ENCODE results near the gene RAD51B.

Gene RAD51B

DNA sequence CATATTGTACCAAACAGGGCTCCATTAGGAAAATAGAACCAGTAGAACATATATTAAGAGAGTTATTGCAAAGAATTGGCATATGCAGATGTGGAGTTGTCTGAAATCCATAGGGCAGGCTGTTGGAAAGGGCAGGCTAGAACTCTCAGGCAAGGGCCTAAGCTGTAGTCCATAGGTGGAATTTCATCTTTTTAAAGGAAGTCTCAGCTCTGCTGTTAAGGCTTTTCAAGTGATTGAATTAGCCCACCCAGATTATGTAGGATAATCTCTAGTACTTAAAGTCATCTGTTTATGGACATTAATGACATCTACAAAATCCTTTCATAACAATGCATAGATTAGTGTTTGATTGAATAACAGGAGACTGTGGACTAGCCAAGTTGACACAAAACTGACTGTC is 59.4 kb downstream of the RAD51B start:
- H3K4me3 ChIP-seq (ENCODE audit: low read depth, low read length), result no peak overlapping the region

DNA sequence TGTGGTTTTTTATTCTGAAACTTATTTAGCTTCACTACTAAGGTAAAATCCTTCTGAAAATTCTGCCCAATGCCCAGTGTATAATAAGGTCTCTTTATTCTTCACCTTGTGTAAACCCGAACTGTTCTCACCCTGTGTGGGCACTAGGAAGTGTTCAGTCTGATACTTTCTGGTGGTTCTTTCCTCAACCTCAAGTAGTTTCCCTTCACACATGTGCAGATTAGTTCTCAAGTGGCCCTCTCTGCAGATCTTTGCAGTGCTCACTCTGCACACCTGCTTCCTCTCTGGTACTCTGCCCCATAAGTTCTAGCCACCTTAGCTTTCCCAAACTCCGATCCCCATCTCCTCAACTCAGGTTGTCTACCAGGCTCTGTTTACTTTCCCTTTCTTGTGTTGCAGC is 61.6 kb downstream of the RAD51B start:
- no peak overlapping the region for H3K4me3 ChIP-seq (ENCODE audit: low read depth, low read length)
- TF ChIP-seq, protein P1, sequence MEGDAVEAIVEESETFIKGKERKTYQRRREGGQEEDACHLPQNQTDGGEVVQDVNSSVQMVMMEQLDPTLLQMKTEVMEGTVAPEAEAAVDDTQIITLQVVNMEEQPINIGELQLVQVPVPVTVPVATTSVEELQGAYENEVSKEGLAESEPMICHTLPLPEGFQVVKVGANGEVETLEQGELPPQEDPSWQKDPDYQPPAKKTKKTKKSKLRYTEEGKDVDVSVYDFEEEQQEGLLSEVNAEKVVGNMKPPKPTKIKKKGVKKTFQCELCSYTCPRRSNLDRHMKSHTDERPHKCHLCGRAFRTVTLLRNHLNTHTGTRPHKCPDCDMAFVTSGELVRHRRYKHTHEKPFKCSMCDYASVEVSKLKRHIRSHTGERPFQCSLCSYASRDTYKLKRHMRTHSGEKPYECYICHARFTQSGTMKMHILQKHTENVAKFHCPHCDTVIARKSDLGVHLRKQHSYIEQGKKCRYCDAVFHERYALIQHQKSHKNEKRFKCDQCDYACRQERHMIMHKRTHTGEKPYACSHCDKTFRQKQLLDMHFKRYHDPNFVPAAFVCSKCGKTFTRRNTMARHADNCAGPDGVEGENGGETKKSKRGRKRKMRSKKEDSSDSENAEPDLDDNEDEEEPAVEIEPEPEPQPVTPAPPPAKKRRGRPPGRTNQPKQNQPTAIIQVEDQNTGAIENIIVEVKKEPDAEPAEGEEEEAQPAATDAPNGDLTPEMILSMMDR (IDR thresholded peaks at IDR 0.05; ENCODE audit: borderline replicate concordance, insufficient read depth, low read depth, low read length), result no peak

More for the DNA sequence above, 59.4 kb downstream of the RAD51B start:
- TF ChIP-seq, protein P1 (IDR thresholded peaks at IDR 0.05; ENCODE audit: borderline replicate concordance, insufficient read depth, low read depth, low read length), result no peak

DNA sequence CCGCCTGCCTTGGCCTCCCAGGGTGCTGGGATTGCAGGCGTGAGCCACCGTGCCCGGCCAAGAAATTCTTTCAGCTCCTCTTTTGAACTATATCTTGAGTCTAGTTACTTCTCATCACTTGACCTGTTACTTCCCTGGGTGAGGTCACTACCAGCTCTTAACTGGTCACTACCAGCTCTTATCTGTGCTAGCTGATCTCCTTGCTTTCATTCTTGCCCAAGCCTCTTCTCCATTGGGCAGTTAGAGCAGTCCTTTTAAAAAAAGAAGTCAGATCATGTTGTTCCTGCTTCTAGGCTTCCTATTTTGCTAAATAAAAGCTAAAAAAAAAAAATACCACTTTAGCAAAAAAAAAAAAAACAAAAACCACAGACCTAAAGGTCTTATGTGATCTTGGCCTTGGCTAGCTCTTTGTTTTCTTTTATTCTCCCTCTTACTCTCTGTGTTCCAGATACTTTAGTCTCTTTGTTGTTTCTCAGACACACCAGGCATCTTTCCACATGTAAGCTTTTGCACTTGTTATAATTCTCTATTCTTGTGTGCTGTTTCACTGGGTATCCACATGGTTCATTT is 63.5 kb downstream of the RAD51B start:
- TF ChIP-seq, protein P1 (IDR thresholded peaks at IDR 0.05; ENCODE audit: borderline replicate concordance, insufficient read depth, low read depth, low read length), result no peak
- no peak overlapping the region for H3K4me3 ChIP-seq (ENCODE audit: low read depth, low read length)

DNA sequence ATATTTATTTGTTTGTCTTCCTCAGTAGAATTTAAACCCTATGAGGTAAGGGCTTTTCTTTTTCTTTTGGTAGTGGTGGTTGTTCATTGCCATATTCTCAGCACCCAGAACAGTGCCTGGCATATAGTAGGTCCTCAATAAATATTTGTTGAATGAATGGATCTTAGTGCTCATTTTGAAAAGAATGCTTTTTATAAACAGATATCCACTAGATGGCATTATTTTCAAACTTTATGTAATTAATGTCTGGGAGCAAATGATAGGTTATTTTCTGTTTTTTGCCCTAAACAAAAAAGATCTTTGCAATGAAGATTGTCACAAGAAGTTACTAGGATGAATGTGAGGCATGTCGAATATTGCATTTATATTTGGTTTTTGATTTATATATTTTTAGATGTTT is 64.1 kb downstream of the RAD51B start:
- TF ChIP-seq, protein P1 (IDR thresholded peaks at IDR 0.05; ENCODE audit: borderline replicate concordance, insufficient read depth, low read depth, low read length), result no peak

DNA sequence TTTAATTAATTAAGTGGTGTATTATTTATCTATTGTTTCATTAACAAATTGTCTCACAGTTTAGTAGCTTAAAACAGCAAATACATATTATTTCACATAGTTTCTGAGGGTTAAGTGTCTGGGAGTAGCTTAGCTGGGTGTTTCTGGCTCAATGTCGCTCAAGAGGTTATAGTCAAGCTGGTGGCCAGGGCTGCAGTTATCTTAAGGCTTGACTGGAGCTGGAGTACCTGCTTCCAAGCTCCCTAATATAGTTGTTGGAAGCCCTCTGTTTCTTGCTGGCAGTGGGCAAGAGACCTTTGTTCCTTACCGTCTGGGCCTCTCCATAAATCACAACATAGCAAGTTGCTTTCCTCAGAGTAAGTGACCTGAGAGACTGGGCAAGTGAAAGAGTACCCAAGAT is 66.6 kb downstream of the RAD51B start:
- TF ChIP-seq, protein P1 (IDR thresholded peaks at IDR 0.05; ENCODE audit: borderline replicate concordance, insufficient read depth, low read depth, low read length), result no peak
- no peak overlapping the region for H3K4me3 ChIP-seq (ENCODE audit: low read depth, low read length)

More for the DNA sequence above, 64.1 kb downstream of the RAD51B start:
- H3K4me3 ChIP-seq (ENCODE audit: low read depth, low read length), result no peak overlapping the region

DNA sequence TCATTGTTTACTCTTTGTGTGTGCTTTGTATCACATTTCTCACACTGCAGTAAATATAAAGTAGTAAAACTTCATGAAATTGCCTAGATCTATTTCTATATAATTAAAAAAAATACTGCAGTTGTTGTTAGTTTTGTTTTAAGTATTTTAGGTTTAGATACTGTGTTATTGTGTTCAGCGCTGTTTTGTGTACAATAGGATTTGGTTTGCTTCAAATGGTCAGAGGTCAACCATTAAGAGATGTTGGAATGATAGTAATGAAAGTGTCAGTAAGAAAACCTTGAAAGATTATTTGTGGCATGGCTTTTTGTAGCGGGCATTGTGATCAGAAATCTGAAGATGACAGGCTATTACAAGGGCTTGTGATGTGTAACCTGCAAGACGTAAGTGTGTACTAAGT is 67.9 kb downstream of the RAD51B start:
- TF ChIP-seq, protein P1 (IDR thresholded peaks at IDR 0.05; ENCODE audit: borderline replicate concordance, insufficient read depth, low read depth, low read length), result no peak
- no peak overlapping the region for H3K4me3 ChIP-seq (ENCODE audit: low read depth, low read length)

DNA sequence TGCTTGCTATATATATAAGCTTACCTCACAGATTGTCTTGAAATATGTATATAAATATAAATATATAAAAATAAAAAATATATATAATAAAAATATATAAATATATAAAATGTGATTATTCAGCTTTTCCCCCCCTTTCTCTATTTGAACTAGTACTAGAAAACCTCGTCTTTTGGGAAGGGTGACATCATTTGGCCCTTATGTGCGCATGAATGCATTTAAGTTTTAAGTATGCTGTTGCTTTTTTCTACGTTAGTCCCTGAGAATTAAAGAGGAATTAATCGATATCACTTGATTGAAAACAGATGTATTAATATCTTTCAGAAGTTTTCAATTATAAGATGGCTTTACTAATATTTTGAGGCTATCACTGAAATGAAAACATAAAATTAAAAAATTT is 69.9 kb downstream of the RAD51B start:
- TF ChIP-seq, protein P1 (IDR thresholded peaks at IDR 0.05; ENCODE audit: borderline replicate concordance, insufficient read depth, low read depth, low read length), result no peak
- H3K4me3 ChIP-seq (ENCODE audit: low read depth, low read length), result no peak overlapping the region
